Hematopoietic multipotent progenitor cell treated with erythropoietin and hydrocortisone succinate and interleukin-3 and kit ligand, for 8 days (in vitro differentiated cells): ENCODE data around the gene MACROH2A2.
"Not testable (repeated sequence)": the region's sequence is repeated elsewhere in the genome, so short reads cannot be mapped to it uniquely, and the experiment has no call there.

Experiments used
- DNase-seq: peaks from one replicate; pipeline ENCODE4 v3.0.0-alpha.2; 2015

The MACROH2A2 gene

GRCh38 chr10:70106958-70107791 is 54.5 kb downstream of the MACROH2A2 start:
- DNase-seq: no peak

- DNase-seq: no peak
These were observed 56.6 kb downstream of the MACROH2A2 start for GRCh38 chr10:70109064-70109729.

- DNase-seq: no peak
These were observed 58.9 kb downstream of the MACROH2A2 start for GRCh38 chr10:70111496-70111895.

- no peak for DNase-seq
These were observed 59.4 kb downstream of the MACROH2A2 start for GRCh38 chr10:70112071-70112470.

GRCh38 chr10:70114902-70115301 is 62.3 kb downstream of the MACROH2A2 start:
- DNase-seq: no peak

GRCh38 chr10:70115948-70116682 is 63.5 kb downstream of the MACROH2A2 start:
- peak; percentile 58 for DNase-seq

GRCh38 chr10:70117646-70118045 is 65.0 kb downstream of the MACROH2A2 start:
- no peak for DNase-seq

- no peak for DNase-seq
These were observed 65.5 kb downstream of the MACROH2A2 start for GRCh38 chr10:70118196-70118595.

- no peak for DNase-seq
These were observed 66.6 kb downstream of the MACROH2A2 start for GRCh38 chr10:70119197-70119596.

- no peak for DNase-seq
These were observed 67.0 kb downstream of the MACROH2A2 start for GRCh38 chr10:70119623-70120022.

- DNase-seq: no peak
These were observed 67.8 kb downstream of the MACROH2A2 start for GRCh38 chr10:70120417-70120816.

GRCh38 chr10:70121281-70121949 is 68.8 kb downstream of the MACROH2A2 start:
- no peak for DNase-seq

GRCh38 chr10:70122742-70123141 is 70.1 kb downstream of the MACROH2A2 start:
- peak; percentile 90 for DNase-seq

- not testable (repeated sequence) for DNase-seq
These were observed 70.5 kb downstream of the MACROH2A2 start for GRCh38 chr10:70123166-70123565.

GRCh38 chr10:70123817-70124216 is 71.2 kb downstream of the MACROH2A2 start:
- DNase-seq: no peak

- DNase-seq: no peak
These were observed 71.8 kb downstream of the MACROH2A2 start for GRCh38 chr10:70124415-70124814.

GRCh38 chr10:70124918-70125317 is 72.3 kb downstream of the MACROH2A2 start:
- no peak for DNase-seq

- DNase-seq: no peak
These were observed 73.4 kb downstream of the MACROH2A2 start for GRCh38 chr10:70125918-70126552.

GRCh38 chr10:70126700-70127395 is 74.2 kb downstream of the MACROH2A2 start:
- no peak for DNase-seq

GRCh38 chr10:70130878-70131559 is 78.4 kb downstream of the MACROH2A2 start:
- DNase-seq: no peak

- no peak for DNase-seq
These were observed 78.9 kb downstream of the MACROH2A2 start for GRCh38 chr10:70131560-70131937.
